A549 (cell line): ENCODE results near the gene MAOB.

Source experiments
- BHLHE40 ChIP-seq: IDR thresholded peaks from 2 replicates; pipeline ENCODE4 v1.6.1; 2012; ENCODE audit warnings: low read depth, low read length, inconsistent platforms
- CTCF ChIP-seq: fragments of >200 bp; sonication (Bioruptor Twin); formaldehyde crosslinking; IDR thresholded peaks from 3 replicates; pipeline ENCODE4 v1.5.1; 2016
- HOXA7 ChIP-seq: fragments of 250-450 bp; sonication (Bioruptor Pico); IDR thresholded peaks from 2 replicates; pipeline ENCODE4 v1.5.0; 2020; ENCODE audit warnings: mild to moderate bottlenecking, moderate library complexity
- JUN ChIP-seq, 2 experiments: fragments of >200 bp; sonication (Bioruptor Twin); formaldehyde crosslinking; IDR thresholded peaks; 2 replicates in 1 of 2; 3 replicates in 1 of 2; pipeline ENCODE4 v1.6.1; 2016 to 2017
- KDM1A ChIP-seq: fragments of 200-600 bp; sonication (generic); IDR thresholded peaks from 2 replicates; pipeline ENCODE4 v1.6.1; 2016; ENCODE audit warnings: low read depth, mild to moderate bottlenecking
- MAFK ChIP-seq: fragments of 450-650 bp; IDR thresholded peaks from 2 replicates; pipeline ENCODE4 v1.6.1; 2014; ENCODE audit not compliant: partially characterized antibody
- MYC ChIP-seq: IDR thresholded peaks from 2 replicates; pipeline ENCODE4 v1.6.1; 2012; ENCODE audit warnings: mild to moderate bottlenecking, inconsistent platforms, low read length, improper control_type of control experiment, borderline replicate concordance
- PBX3 ChIP-seq: IDR thresholded peaks from 2 replicates; pipeline ENCODE4 v1.6.1; 2012
- POLR2AphosphoS2 ChIP-seq: conservative IDR thresholded peaks from 2 replicates; pipeline ENCODE4 v1.6.1; 2012; ENCODE audit warnings: low read length, improper control_type of control experiment, inconsistent platforms
- RAD21 ChIP-seq, 2 experiments: fragments of >200 bp in 1 of 2; sonication (Bioruptor Twin) in 1 of 2; formaldehyde crosslinking in 1 of 2; IDR thresholded peaks in 1 of 2; conservative IDR thresholded peaks in 1 of 2; 2 replicates in 1 of 2; 3 replicates in 1 of 2; pipeline ENCODE4 v1.6.1; 2012 to 2018; ENCODE audit warnings: inconsistent platforms in 1 of 2
- RCOR1 ChIP-seq: fragments of 150-350 bp; IDR thresholded peaks from 2 replicates; pipeline ENCODE4 v1.6.1; 2014; ENCODE audit warnings: antibody characterized with exemption, low read length, low read depth
- TF ChIP-seq, protein P1 (sequence below): fragments of 200-600 bp; sonication (generic); IDR thresholded peaks from 2 replicates; pipeline ENCODE4 v1.6.1; 2016; ENCODE audit warnings: antibody characterized with exemption, mild to moderate bottlenecking, moderate library complexity
- TF ChIP-seq, protein P2 (sequence below): IDR thresholded peaks from 2 replicates; pipeline ENCODE4 v1.6.1; 2012
- TF ChIP-seq, protein P3 (sequence below): fragments of 250-450 bp; sonication (Bioruptor Pico); IDR thresholded peaks from 2 replicates; pipeline ENCODE4 v1.5.0; 2020; ENCODE audit warnings: low read depth, mild to moderate bottlenecking, moderate library complexity

GRCh38 chrX:43745938-43746721 is 136.1 kb downstream of the MAOB start:
- TF ChIP-seq CTCF (no peak), KDM1A (no peak), POLR2AphosphoS2 (no peak), RAD21 (conservative IDR thresholded peaks at IDR 0.05 in 1 of 2, IDR thresholded peaks at IDR 0.05 in 1 of 2) (no peak), JUN (IDR thresholded peaks at IDR 0.05) (no peak), BHLHE40 (no peak), HOXA7 (CRISPR knock-in tag) (no peak), PBX3 (no peak), MYC (no peak), RCOR1 (no peak), MAFK (no peak)
- TF ChIP-seq, protein P1, sequence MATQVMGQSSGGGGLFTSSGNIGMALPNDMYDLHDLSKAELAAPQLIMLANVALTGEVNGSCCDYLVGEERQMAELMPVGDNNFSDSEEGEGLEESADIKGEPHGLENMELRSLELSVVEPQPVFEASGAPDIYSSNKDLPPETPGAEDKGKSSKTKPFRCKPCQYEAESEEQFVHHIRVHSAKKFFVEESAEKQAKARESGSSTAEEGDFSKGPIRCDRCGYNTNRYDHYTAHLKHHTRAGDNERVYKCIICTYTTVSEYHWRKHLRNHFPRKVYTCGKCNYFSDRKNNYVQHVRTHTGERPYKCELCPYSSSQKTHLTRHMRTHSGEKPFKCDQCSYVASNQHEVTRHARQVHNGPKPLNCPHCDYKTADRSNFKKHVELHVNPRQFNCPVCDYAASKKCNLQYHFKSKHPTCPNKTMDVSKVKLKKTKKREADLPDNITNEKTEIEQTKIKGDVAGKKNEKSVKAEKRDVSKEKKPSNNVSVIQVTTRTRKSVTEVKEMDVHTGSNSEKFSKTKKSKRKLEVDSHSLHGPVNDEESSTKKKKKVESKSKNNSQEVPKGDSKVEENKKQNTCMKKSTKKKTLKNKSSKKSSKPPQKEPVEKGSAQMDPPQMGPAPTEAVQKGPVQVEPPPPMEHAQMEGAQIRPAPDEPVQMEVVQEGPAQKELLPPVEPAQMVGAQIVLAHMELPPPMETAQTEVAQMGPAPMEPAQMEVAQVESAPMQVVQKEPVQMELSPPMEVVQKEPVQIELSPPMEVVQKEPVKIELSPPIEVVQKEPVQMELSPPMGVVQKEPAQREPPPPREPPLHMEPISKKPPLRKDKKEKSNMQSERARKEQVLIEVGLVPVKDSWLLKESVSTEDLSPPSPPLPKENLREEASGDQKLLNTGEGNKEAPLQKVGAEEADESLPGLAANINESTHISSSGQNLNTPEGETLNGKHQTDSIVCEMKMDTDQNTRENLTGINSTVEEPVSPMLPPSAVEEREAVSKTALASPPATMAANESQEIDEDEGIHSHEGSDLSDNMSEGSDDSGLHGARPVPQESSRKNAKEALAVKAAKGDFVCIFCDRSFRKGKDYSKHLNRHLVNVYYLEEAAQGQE = no peak
- TF ChIP-seq, protein P2, sequence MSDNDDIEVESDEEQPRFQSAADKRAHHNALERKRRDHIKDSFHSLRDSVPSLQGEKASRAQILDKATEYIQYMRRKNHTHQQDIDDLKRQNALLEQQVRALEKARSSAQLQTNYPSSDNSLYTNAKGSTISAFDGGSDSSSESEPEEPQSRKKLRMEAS = no peak
- TF ChIP-seq, protein P3, sequence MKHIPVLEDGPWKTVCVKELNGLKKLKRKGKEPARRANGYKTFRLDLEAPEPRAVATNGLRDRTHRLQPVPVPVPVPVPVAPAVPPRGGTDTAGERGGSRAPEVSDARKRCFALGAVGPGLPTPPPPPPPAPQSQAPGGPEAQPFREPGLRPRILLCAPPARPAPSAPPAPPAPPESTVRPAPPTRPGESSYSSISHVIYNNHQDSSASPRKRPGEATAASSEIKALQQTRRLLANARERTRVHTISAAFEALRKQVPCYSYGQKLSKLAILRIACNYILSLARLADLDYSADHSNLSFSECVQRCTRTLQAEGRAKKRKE = no peak
